ENCODE data around the gene ZNF407. TPM values are rescaled to one million over a fixed set of nuclear protein-coding genes. Genes with fewer than 3 reads are reported as not detected.

The ZNF407 gene
- total RNA-seq, 1 experiment from 2014 or later: 7.6 TPM

DNA sequence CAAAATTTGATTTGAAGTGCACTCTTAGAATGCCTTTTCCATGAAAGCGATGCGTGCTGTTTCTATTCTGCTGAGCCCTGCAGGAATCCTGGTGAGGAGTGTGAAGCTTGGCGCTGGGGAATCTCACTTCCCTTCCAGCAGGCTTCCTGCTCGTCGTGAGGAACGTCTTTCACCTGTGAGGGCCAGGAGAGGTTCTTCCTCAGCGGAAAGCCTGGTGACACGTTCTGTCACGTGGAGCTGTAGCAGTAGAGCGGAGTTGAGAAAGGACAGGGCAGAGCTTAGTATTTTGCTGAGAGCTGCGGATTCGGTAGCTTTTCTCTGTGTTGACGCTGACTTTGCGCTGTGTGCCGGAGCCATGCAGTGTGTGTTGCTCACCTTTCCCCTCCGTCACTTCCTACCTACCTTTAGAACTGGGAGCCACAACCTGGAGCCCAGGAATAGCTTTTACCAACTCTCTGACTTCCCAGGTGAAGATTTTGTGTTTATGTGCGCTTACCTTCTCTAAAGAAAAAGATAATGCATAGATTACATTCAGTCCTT is 316.5 kb downstream of the ZNF407 start:
- Histone ChIP-seq H3K9ac (ENCODE audit: low read length) (no peak overlapping the region), H4K20me1 (ENCODE audit: insufficient read depth) (no peaks in the 10 kb centered on the region), H3K4me2 (ENCODE audit: low read length) (no peak overlapping the region), H3K27me3 (ENCODE audit: insufficient read depth, low read length) (no peaks in the 10 kb centered on the region), H3K9me3 (ENCODE audit: control insufficient read depth in 1 of 2, insufficient read depth in 1 of 2, low read depth in 1 of 2, low read length in 2 of 2) (no peaks in the 10 kb centered on the region), H3K4me1 (ENCODE audit: control insufficient read depth in 1 of 2, insufficient read depth in 2 of 2, low read length in 2 of 2) (no peaks in the 10 kb centered on the region), H3K4me3 (replicated peaks in 1 of 2; ENCODE audit: low read depth in 1 of 2, low read length in 2 of 2) (no peak overlapping the region), H3K9me2 (ENCODE audit: insufficient read depth) (no peaks in the 10 kb centered on the region), H2AFZ (ENCODE audit: low read depth, low read length, poor library complexity, severe bottlenecking) (no peak overlapping the region), H3K36me3 (ENCODE audit: control insufficient read depth in 1 of 2, insufficient read depth in 2 of 2, low read length in 2 of 2) (no peaks in the 10 kb centered on the region), H3K27ac (ENCODE audit: low read depth, low read length) (no peak overlapping the region), H3K79me2 (ENCODE audit: insufficient read depth, low read length) (no peaks in the 10 kb centered on the region)
- intact Hi-C loops (cut with micrococcal nuclease): no loop called here
- CTCF ChIA-PET: no interaction called here
- TF ChIP-seq SIN3A (IDR thresholded peaks at IDR 0.05; ENCODE audit: low read depth) (no peak), CEBPB (IDR thresholded peaks at IDR 0.05; ENCODE audit: low read depth) (no peak), ZNF274 (IDR thresholded peaks at IDR 0.05; ENCODE audit: low read depth, low read length) (no peak), SP1 (IDR thresholded peaks at IDR 0.05; ENCODE audit: low read depth) (no peak), CBX3 (IDR thresholded peaks at IDR 0.05; ENCODE audit: low read depth) (no peak), FOSL1 (IDR thresholded peaks at IDR 0.05; ENCODE audit: low read depth) (no peak), EZH2phosphoT487 (IDR thresholded peaks at IDR 0.05; ENCODE audit: borderline replicate concordance) (no peak), POLR2AphosphoS5 (IDR thresholded peaks at IDR 0.05; ENCODE audit: low read depth, low read length) (no peak), SRF (IDR thresholded peaks at IDR 0.05; ENCODE audit: low read depth) (no peak), ZFX (IDR thresholded peaks at IDR 0.05) (no peak), EZH2 (IDR thresholded peaks at IDR 0.05) (no peak), YY1 (IDR thresholded peaks at IDR 0.05; ENCODE audit: extremely low read depth, insufficient replicate concordance, low read depth, low read length) (no peak), EGR1 (IDR thresholded peaks at IDR 0.05; ENCODE audit: low read depth) (no peak), POLR2A (IDR thresholded peaks at IDR 0.05; ENCODE audit: borderline replicate concordance, extremely low read depth, insufficient read depth, insufficient read length) (no peak), JUND (IDR thresholded peaks at IDR 0.05) (no peak), ELF1 (IDR thresholded peaks at IDR 0.05; ENCODE audit: borderline replicate concordance, low read depth) (no peak), RAD21 (IDR thresholded peaks at IDR 0.05; ENCODE audit: low read depth) (no peak)
- TF ChIP-seq, protein P1, sequence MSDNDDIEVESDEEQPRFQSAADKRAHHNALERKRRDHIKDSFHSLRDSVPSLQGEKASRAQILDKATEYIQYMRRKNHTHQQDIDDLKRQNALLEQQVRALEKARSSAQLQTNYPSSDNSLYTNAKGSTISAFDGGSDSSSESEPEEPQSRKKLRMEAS (IDR thresholded peaks at IDR 0.05): no peak
- TF ChIP-seq, protein P2, sequence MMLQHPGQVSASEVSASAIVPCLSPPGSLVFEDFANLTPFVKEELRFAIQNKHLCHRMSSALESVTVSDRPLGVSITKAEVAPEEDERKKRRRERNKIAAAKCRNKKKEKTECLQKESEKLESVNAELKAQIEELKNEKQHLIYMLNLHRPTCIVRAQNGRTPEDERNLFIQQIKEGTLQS (IDR thresholded peaks at IDR 0.05): no peak
- DNase-seq (ENCODE audit: low read depth, low spot score) (no peak), ATAC-seq (no peak)
- RAD21 ChIA-PET (ENCODE audit: low non-redundant PET in 1 of 2, low total read pairs in 2 of 2, uncharacterized antibody in 2 of 2, unreplicated experiment in 2 of 2): no interaction called here
- POLR2A ChIA-PET: no interaction called here
- BruUV-seq (replicated peaks): no TSS peak
